VCaP (cell line): ENCODE data around the gene STK39.

Experiments
- H3K27ac ChIP-seq: fragments of 450-650 bp; 2 replicates; pipeline ENCODE4 v1.5.1; 2017
- CTCF ChIP-seq: fragments of 450-650 bp; conservative IDR thresholded peaks from 2 replicates; pipeline ENCODE4 v1.5.1; 2017; ENCODE audit warnings: mild to moderate bottlenecking, moderate library complexity

Gene STK39

GRCh38 chr2:168021800-168022587 is 225.4 kb downstream of the STK39 start:
- TF ChIP-seq CTCF, result no peak
- no peak overlapping the region for H3K27ac ChIP-seq

- no peak overlapping the region for H3K27ac ChIP-seq
- TF ChIP-seq CTCF, result no peak
Measured at GRCh38 chr2:168015274-168015953, 232.0 kb downstream of the STK39 start.

- peak overlapping the region; percentile 51 for H3K27ac ChIP-seq
- no peak for TF ChIP-seq CTCF
Measured at GRCh38 chr2:168009900-168010299, 237.5 kb downstream of the STK39 start.

- TF ChIP-seq CTCF, result no peak
Measured at GRCh38 chr2:168008646-168009195, 238.7 kb downstream of the STK39 start.

GRCh38 chr2:168006498-168006897 is 240.9 kb downstream of the STK39 start:
- H3K27ac ChIP-seq, result peak overlapping the region; percentile 46
- no peak for TF ChIP-seq CTCF

More at GRCh38 chr2:168008646-168009195, 238.7 kb downstream of the STK39 start:
- H3K27ac ChIP-seq, result peak overlapping the region; percentile 51

GRCh38 chr2:168005586-168005985 is 241.8 kb downstream of the STK39 start:
- no peak for TF ChIP-seq CTCF
- H3K27ac ChIP-seq, result peak overlapping the region; percentile 46

GRCh38 chr2:168003876-168004275 is 243.5 kb downstream of the STK39 start:
- no peak for TF ChIP-seq CTCF
- H3K27ac ChIP-seq, result no peak overlapping the region
